A673 (cell line): ENCODE measurements around the gene MYO6. TPM values are rescaled to one million over a fixed set of nuclear protein-coding genes. Genes with fewer than 3 reads are reported as not detected.
"Not testable (repeated sequence)": the region's sequence is repeated elsewhere in the genome, so short reads cannot be mapped to it uniquely, and the experiment has no call there.

Source experiments
- BruUV-seq: library from RNA; stranded (reverse); fragments of 400-500 nt; replicated peaks from 2 replicates; lab custom pipeline; 2021; lab: Mats Ljungman, UMichigan
- CTCF ChIA-PET: fragments of 300-600 bp; sonication (Branson Sonifier 250); formaldehyde crosslinking; loops from one replicate; lab custom pipeline; 2022; ENCODE audit warnings: antibody characterized with exemption; lab: Charles Lee
- POLR2A ChIA-PET: fragments of 300-600 bp; sonication (Branson Sonifier 250); formaldehyde crosslinking; loops from one replicate; lab custom pipeline; 2022; ENCODE audit warnings: antibody characterized with exemption; ENCODE audit not compliant: low non-redundant PET; lab: Charles Lee
- DNase-seq: peaks from one replicate; pipeline ENCODE4 v3.0.0-alpha.2; 2015; ENCODE audit warnings: low spot score
- H3K27ac ChIP-seq: fragments of 200-600 bp; sonication (generic); 2 replicates; pipeline ENCODE4 v1.5.1; 2016; ENCODE audit warnings: mixed run types, low read depth, mild to moderate bottlenecking, mixed read lengths, antibody characterized with exemption, low read length; ENCODE audit not compliant: poor library complexity, severe bottlenecking
- H3K27me3 ChIP-seq: fragments of 200-600 bp; sonication (generic); replicated peaks from 2 replicates; pipeline ENCODE4 v1.6.1; 2017; ENCODE audit warnings: mixed run types, low read depth, mild to moderate bottlenecking, mixed read lengths, antibody characterized with exemption, low read length; ENCODE audit not compliant: insufficient read depth, poor library complexity
- H3K36me3 ChIP-seq: fragments of 200-600 bp; sonication (generic); 2 replicates; pipeline ENCODE4 v1.6.1; 2016; ENCODE audit warnings: mixed run types, mild to moderate bottlenecking, mixed read lengths, antibody characterized with exemption, low read length; ENCODE audit not compliant: insufficient read depth, poor library complexity, severe bottlenecking
- H3K4me1 ChIP-seq: fragments of 200-600 bp; sonication (generic); 2 replicates; pipeline ENCODE4 v1.6.1; 2017; ENCODE audit warnings: mixed run types, mild to moderate bottlenecking, mixed read lengths, antibody characterized with exemption, low read length; ENCODE audit not compliant: insufficient read depth, poor library complexity, severe bottlenecking
- H3K4me3 ChIP-seq: fragments of 200-600 bp; sonication (generic); 2 replicates; pipeline ENCODE4 v1.5.1; 2016; ENCODE audit warnings: low read depth, mixed run types, mild to moderate bottlenecking, mixed read lengths, low read length; ENCODE audit not compliant: poor library complexity, severe bottlenecking
- H3K9me3 ChIP-seq: fragments of 200-600 bp; sonication (generic); 2 replicates; pipeline ENCODE4 v1.6.1; 2016; ENCODE audit warnings: mixed run types, low read depth, mild to moderate bottlenecking, mixed read lengths, antibody characterized with exemption, low read length; ENCODE audit not compliant: poor library complexity, severe bottlenecking
- EZH2 ChIP-seq: fragments of 200-600 bp; sonication (generic); IDR thresholded peaks from 2 replicates; pipeline ENCODE4 v1.6.1; 2017; ENCODE audit warnings: borderline replicate concordance, low read depth, mild to moderate bottlenecking, mixed read lengths, antibody characterized with exemption, low read length; ENCODE audit not compliant: poor library complexity, severe bottlenecking
- intact Hi-C: fragments of 100-400 bp; cut with micrococcal nuclease; formaldehyde crosslinking; loops from one replicate; pipeline ENCODE4 v1.10.0; 2022; ENCODE audit not compliant: unreplicated experiment
- total RNA-seq: library from RNA; stranded (reverse); gene quantifications from 2 replicates; pipeline ENCODE4 v1.2.3, GENCODE V29; 2021
- TF ChIP-seq, protein P1 (sequence below): fragments of 300-800, 200-600 bp; sonication (generic); conservative IDR thresholded peaks from 2 replicates; pipeline ENCODE4 v1.5.1; 2017; ENCODE audit warnings: low read depth, mild to moderate bottlenecking, antibody characterized with exemption, low read length, moderate library complexity, mixed read lengths

Gene MYO6
- total RNA-seq, 1 experiment from 2014 or later, result 1.8 TPM

- Histone ChIP-seq H3K9me3 (no peaks in the 10 kb centered on the region), H3K36me3 (peaks cover 30% of the 10 kb centered on the region), H3K27ac (no peak overlapping the region), H3K27me3 (no peaks in the 10 kb centered on the region), H3K4me1 (no peaks in the 10 kb centered on the region), H3K4me3 (no peak overlapping the region)
- intact Hi-C loops, result no loop called here
- ChIA-PET CTCF (no interaction called here), POLR2A (no interaction called here)
- DNase-seq, result no peak
- no TSS peak for BruUV-seq
- TF ChIP-seq, protein P1, sequence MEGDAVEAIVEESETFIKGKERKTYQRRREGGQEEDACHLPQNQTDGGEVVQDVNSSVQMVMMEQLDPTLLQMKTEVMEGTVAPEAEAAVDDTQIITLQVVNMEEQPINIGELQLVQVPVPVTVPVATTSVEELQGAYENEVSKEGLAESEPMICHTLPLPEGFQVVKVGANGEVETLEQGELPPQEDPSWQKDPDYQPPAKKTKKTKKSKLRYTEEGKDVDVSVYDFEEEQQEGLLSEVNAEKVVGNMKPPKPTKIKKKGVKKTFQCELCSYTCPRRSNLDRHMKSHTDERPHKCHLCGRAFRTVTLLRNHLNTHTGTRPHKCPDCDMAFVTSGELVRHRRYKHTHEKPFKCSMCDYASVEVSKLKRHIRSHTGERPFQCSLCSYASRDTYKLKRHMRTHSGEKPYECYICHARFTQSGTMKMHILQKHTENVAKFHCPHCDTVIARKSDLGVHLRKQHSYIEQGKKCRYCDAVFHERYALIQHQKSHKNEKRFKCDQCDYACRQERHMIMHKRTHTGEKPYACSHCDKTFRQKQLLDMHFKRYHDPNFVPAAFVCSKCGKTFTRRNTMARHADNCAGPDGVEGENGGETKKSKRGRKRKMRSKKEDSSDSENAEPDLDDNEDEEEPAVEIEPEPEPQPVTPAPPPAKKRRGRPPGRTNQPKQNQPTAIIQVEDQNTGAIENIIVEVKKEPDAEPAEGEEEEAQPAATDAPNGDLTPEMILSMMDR, result no peak
- no peak for TF ChIP-seq EZH2
These were observed 29.9 kb upstream of the MYO6 start for GRCh38 chr6:75719133-75719532.

DNA sequence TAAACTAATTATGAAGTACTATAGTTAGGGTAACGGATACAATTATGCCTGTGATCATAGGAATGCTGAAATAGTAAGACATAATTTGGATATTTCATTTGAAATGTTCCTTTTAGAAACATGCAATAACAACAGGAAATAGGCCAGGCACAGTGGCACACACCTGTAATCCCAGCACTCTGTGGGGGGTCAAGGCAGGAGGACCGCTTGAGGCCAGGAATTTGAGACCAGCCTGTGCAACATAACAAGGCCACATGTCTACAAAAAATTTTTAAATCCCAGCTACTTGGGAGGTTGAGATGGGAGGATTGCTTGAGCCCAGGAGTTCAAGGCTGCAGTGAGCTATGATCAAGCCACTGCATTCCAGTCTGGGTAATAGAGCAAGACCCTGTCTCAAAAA lies 25.7 kb upstream of the MYO6 start:
- Histone ChIP-seq H3K27ac (no peak overlapping the region), H3K27me3 (no peaks in the 10 kb centered on the region), H3K4me3 (no peak overlapping the region), H3K36me3 (no peaks in the 10 kb centered on the region), H3K4me1 (no peaks in the 10 kb centered on the region), H3K9me3 (no peaks in the 10 kb centered on the region)
- BruUV-seq, result no TSS peak
- intact Hi-C loops, result no loop called here
- TF ChIP-seq EZH2, result no peak
- TF ChIP-seq, protein P1, result no peak
- DNase-seq, result no peak
- POLR2A ChIA-PET, result no interaction called here
- CTCF ChIA-PET, result no interaction called here

GRCh38 chr6:75727206-75727605 lies 21.8 kb upstream of the MYO6 start:
- POLR2A ChIA-PET, result no interaction called here
- DNase-seq, result no peak
- Histone ChIP-seq H3K36me3 (no peaks in the 10 kb centered on the region), H3K9me3 (no peaks in the 10 kb centered on the region), H3K27ac (no peak overlapping the region), H3K27me3 (no peaks in the 10 kb centered on the region), H3K4me1 (no peaks in the 10 kb centered on the region), H3K4me3 (no peak overlapping the region)
- no TSS peak for BruUV-seq
- no peak for TF ChIP-seq EZH2
- TF ChIP-seq, protein P1, result no peak
- CTCF ChIA-PET, result no interaction called here
- intact Hi-C loops, result no loop called here

GRCh38 chr6:75731029-75731428 lies 18.0 kb upstream of the MYO6 start:
- H3K9me3 ChIP-seq, H3K4me3 ChIP-seq, POLR2A ChIA-PET, H3K27me3 ChIP-seq, H3K4me1 ChIP-seq, BruUV-seq, H3K27ac ChIP-seq, H3K36me3 ChIP-seq, DNase-seq, intact Hi-C loops, CTCF ChIA-PET: not testable (repeated sequence)
